HS-27A (cell line): ENCODE results near the gene TADA1.
"Not testable (repeated sequence)": the region's sequence is repeated elsewhere in the genome, so short reads cannot be mapped to it uniquely, and the experiment has no call there.

ENCODE experiments used
- DNase-seq: peaks from one replicate; pipeline ENCODE4 v3.0.0-alpha.2; 2012; ENCODE audit warnings: low read depth, missing footprints

TADA1 gene

GRCh38 chr1:166895766-166896165 is 19.7 kb upstream of the TADA1 start:
- no peak for DNase-seq

DNA sequence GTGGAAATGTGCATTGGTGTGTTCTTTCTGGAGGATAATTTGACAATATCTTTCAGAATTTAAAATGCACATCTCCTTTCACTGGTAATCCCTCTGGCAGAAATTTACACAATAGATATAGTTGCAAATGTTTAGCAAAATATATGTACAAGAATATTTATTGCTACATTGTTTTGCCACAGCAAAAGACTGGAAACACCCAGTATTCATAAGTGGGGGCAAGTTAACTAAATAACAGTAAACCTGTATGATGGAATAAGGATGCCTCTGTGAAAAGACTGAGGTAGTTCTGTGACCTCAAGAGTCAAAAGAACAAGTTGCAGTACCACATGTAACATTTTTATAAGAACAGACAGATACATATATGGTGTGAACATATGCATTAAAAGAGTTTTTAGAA is 13.7 kb upstream of the TADA1 start:
- DNase-seq = no peak

DNA sequence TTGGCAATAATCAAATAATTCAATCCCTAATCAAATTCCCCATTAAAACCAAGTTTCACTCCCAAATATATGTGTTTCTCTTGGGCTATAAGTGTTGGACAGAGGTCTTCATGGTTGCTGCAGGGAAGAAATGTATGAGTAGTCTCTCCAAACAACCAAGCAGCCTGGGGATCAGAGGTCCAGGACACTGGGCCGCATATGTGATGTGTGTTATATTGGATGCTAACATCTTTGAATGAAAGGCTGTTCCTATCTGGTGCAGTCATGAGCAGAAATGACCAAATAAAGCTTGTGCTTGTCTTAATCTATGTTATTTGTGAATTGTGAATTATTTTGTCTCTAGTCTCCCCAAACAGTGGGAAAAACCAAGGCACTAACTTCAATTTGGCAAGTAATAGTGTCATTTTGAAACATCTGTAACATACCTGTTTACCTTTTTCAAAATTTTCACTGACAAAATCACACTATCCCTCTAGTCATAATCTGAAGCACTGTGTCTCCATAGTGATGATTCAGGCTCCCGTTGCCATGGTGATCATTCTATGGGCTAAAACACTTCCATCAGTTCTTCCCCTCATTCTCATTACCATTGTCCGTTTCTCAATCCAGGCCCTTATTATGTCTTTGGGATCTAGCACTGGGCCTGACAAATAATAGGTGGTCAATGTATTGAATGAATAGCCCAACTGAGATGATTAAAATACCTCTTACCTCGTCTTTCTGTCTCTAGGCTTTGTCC is 12.5 kb upstream of the TADA1 start:
- DNase-seq = no peak

DNA sequence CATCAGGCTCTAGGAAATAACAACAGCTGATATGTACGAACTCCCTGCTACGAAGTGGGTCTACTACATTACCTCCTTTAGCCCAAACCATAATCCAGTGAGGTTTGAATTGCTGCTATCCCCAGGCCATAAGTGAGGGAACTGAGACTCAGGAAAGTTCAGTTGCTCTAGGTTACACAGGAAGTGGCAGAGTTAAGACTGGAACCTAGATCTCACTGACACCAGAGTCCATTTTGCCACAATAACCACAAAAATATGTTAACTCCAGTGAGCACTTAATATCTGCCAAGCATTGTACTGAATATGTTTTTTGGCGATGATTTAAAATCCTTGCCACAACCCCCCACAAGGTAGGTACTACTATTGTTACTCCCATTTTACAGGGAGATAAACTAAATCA is 8.9 kb upstream of the TADA1 start:
- DNase-seq = no peak

DNA sequence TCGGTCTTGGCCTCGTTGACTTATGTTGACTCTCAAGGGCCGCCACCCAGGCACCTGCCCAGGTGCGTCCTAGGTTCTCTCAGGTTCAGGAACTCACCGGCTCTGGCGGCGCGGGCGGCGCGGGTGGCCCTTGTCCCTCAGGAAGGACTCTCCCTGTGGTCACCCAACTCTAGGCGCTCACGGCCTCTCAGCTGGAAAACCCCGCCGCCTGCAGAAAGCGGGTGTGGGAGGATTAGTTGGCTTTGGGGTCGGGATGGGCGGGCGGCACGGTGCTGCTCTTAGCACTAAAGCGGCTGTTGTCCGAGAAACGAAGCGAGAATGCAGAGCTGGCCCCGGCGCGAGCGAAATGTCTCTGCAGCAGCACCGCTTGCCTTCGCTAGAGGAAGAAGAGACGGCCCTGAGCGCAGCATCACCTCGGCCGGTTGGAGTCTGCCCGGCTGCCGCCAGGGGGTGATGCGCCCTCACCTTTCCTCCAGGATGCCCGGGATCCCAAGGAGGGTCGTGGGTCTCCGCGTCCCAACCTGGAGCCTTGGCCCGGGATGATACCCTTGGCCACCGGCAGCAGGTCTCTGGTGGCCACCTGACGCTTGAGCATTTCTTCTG is 8.1 kb upstream of the TADA1 start:
- no peak for DNase-seq

- no peak for DNase-seq
These were observed 6.8 kb upstream of the TADA1 start for GRCh38 chr1:166882893-166883292.

GRCh38 chr1:166878173-166878917 is 2.3 kb upstream of the TADA1 start:
- not testable (repeated sequence) for DNase-seq

- DNase-seq = no peak
These were observed 425 bp upstream of the TADA1 start for GRCh38 chr1:166876540-166876838.

- DNase-seq = no peak
These were observed 746 bp downstream of the TADA1 start for GRCh38 chr1:166875302-166875733.

GRCh38 chr1:166874464-166874863 is 1.6 kb downstream of the TADA1 start:
- no peak for DNase-seq

DNA sequence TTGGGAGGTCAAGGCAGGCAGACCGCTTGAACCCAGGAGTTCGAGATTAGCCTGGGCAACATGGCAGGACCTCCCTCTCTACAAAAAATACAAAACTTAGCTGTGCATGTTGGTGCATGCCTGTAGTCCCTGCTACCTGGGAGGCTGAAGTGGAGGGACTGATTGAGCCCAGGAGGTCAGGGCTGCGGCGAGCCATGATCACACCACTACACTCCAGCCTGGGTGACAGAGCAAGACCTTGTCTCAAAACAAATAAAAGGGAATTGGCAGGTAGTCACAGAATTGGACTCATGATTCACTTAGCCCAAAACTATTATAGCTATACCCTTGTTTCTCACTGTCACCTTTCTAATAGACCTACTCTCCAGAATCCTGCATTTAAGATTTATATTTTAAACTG is 5.5 kb downstream of the TADA1 start:
- no peak for DNase-seq

DNA sequence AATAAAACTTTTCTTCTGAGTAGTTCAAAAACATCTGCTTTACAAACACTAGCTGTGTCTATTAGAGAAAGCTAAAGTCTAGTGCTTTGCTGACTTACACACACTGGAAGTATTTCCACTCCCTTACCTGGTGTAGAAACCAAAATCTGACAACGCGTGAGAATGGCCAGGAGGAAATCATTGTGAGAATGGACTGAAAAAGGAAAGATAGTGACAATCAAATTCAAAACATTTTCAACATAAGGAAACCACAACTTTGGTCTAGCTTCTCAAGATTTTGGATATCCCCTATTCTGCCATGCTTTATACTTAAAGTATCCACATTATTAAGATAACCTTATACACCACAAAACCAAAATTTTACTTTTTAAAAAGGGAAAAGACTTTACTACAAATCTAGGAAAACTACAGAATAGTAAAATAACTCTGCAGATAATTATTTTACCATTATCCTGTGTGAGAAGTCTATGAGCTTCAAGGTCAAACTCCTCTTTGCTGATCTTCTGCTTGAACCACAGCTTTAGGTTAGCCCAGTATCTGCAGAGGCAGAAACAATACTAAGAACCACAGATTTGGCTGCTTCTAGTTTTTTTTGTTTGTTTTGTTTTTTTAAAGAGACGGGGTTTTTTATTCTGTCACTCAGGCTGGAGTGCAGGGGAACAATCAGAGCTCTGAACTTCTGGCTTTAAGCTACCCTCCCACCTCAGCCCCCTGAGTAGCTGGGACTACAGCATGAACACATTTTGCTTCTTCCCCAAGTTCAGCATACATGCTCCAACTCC is 6.6 kb downstream of the TADA1 start:
- no peak for DNase-seq

DNA sequence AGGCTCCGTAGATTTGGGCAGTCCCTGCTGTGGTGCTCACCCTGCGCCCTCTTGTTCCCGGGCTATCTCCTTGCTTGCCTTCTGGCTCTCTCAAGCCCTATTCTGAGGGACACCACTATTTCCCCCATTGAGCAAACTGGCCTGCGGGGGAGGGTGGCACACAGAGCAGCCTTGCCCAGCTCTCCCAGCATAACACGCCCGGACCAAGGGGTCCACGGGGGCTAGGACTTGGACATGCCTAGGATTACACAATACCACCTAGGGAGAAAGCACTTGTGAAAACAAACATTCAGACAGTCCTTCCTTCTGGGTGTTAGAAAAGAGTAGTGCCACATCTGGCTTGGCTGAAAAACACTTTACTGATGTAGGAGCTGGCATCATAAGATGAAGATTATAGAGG is 7.4 kb downstream of the TADA1 start:
- DNase-seq = no peak

- DNase-seq = no peak
These were observed 10.1 kb downstream of the TADA1 start for GRCh38 chr1:166865926-166866325.

DNA sequence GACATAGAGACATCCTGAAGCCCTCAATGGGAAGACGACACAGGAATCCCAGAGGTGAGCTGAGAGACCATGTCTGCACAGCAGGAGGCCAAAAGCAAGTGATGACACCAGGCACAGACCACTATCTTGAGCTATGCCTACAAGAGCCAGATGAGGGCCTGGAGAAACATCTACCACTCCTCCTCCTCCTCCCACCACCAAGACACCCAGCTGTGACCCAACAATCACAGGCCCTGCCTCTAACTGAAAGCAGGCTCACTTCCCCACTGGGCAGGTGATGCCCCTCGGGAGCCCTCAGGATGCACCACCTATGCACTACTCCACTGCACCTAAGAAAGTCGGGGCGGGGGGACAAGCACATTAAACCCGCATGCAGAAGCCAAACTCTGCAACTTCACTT is 16.5 kb downstream of the TADA1 start:
- no peak for DNase-seq

- no peak for DNase-seq
These were observed 17.2 kb downstream of the TADA1 start for GRCh38 chr1:166858726-166859419.

DNA sequence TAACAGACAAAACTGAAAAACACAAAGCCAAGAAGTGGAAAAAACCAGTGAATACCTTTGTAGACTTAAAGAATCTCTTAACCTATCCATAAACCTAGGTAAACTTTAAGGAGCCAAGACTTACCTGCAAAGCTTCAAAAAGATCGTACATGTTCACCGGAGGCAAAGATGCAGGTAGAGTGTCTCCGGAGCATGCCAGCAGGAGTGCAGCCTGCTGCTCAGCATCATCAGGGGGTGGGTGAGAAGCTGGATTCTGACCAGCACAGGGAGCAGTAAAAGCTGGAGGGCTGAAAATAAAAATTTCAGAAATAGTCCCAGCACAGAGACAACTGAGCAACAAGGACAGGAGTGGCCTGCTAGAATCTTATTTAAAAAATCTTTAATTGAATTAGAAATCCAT is 18.1 kb downstream of the TADA1 start:
- no peak for DNase-seq

GRCh38 chr1:166855558-166855957 is 20.5 kb downstream of the TADA1 start:
- DNase-seq = no peak

- DNase-seq = no peak
These were observed 23.1 kb downstream of the TADA1 start for GRCh38 chr1:166852918-166853317.

DNA sequence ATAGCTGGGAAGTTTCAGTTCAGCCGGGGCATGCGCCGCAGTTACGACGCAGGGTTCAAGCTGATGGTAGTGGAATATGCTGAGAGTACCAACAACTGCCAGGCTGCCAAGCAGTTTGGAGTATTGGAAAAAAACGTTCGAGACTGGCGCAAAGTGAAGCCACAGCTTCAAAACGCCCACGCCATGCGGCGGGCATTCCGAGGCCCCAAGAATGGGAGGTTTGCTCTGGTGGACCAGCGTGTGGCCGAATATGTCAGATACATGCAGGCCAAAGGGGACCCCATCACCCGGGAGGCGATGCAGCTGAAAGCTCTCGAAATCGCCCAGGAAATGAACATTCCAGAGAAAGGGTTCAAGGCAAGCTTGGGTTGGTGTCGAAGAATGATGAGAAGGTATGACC is 26.9 kb downstream of the TADA1 start:
- DNase-seq = no peak

DNA sequence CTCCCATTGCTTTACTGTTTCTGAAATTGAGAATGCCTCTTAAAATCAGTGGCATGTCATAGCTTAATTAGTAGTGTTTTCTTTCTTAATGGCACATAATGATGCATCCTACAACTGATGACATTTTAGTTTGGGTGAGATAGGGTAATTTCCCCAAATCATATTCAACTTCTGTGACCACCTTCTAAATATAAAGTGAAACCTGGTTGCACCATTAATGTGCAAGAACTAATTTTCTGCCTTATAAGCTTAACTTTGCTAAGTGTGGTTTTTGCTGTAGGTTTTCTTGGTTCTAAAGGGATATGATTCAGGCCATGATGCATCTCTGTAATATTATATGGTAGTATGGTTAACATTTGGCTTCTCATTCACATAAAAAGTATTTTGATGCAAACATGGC is 27.9 kb downstream of the TADA1 start:
- DNase-seq = no peak

- no peak for DNase-seq
These were observed 31.3 kb downstream of the TADA1 start for GRCh38 chr1:166844791-166845190.
